CD14-positive monocyte (primary cell): Measurements from ENCODE around the gene MEP1B. TPM values are rescaled to one million over a fixed set of nuclear protein-coding genes. Genes with fewer than 3 reads are reported as not detected.

Experiments used
- DNase-seq, 3 donors: peaks; one replicate each; pipeline ENCODE4 v3.0.0-alpha.2; 2011 to 2022
- H2AFZ ChIP-seq: 2 replicates; pipeline ENCODE4 v1.6.0; 2012; ENCODE audit warnings: mild to moderate bottlenecking, low read depth, low read length, inconsistent platforms; ENCODE audit not compliant: insufficient read depth, poor library complexity, severe bottlenecking
- H3K27ac ChIP-seq, 2 donors: 1 replicate in 1 of 2; 2 replicates in 1 of 2; pipeline ENCODE4 v1.5.1; 2012 to 2013; ENCODE audit warnings: low read length in 2 of 2, control low read depth in 1 of 2, inconsistent platforms in 1 of 2, low read depth in 1 of 2, mild to moderate bottlenecking in 1 of 2
- H3K27me3 ChIP-seq, 2 donors: one replicate each; pipeline versions ENCODE4 v1.6.0 to v1.6.1; 2011 to 2013; ENCODE audit warnings: low read length in 2 of 2; ENCODE audit not compliant: control insufficient read depth in 2 of 2, insufficient read depth in 2 of 2
- H3K36me3 ChIP-seq, 2 donors: replicated peaks in 1 of 2; 1 replicate in 1 of 2; 2 replicates in 1 of 2; pipeline versions ENCODE4 v1.5.1 to v1.6.1; 2012 to 2013; ENCODE audit warnings: low read length in 2 of 2, control low read depth in 1 of 2, inconsistent platforms in 1 of 2, mild to moderate bottlenecking in 1 of 2; ENCODE audit not compliant: insufficient read depth in 2 of 2, control insufficient read depth in 1 of 2
- H3K4me1 ChIP-seq, 2 donors: 1 replicate in 1 of 2; 2 replicates in 1 of 2; pipeline versions ENCODE4 v1.5.1 to v1.6.1; 2012 to 2013; ENCODE audit warnings: low read length in 2 of 2, control low read depth in 1 of 2, inconsistent platforms in 1 of 2, mild to moderate bottlenecking in 1 of 2, moderate library complexity in 1 of 2; ENCODE audit not compliant: insufficient read depth in 2 of 2, control insufficient read depth in 1 of 2
- H3K4me2 ChIP-seq: replicated peaks from 2 replicates; pipeline ENCODE3; 2012; ENCODE audit warnings: low read length, moderate library complexity, mild to moderate bottlenecking; ENCODE audit not compliant: poor library complexity, severe bottlenecking; ENCODE audit errors: extremely low read depth
- H3K4me3 ChIP-seq, 3 experiments: fragments of 200-600 bp in 1 of 3; sonication (generic) in 1 of 3; replicated peaks in 1 of 3; 1 replicate in 2 of 3; 2 replicates in 1 of 3; pipeline ENCODE4 v1.5.1; 2011 to 2013; ENCODE audit warnings: low read length in 3 of 3, mild to moderate bottlenecking in 3 of 3, control low read depth in 2 of 3, low read depth in 2 of 3, inconsistent platforms in 1 of 3, moderate library complexity in 1 of 3
- H3K79me2 ChIP-seq: 2 replicates; pipeline ENCODE4 v1.6.0; 2012; ENCODE audit warnings: mild to moderate bottlenecking, control low read depth, inconsistent platforms, low read length, moderate library complexity; ENCODE audit not compliant: insufficient read depth
- H3K9ac ChIP-seq: 2 replicates; pipeline ENCODE4 v1.6.0; 2017; ENCODE audit warnings: low read length, mild to moderate bottlenecking; ENCODE audit not compliant: insufficient read depth, poor library complexity, severe bottlenecking
- H3K9me3 ChIP-seq, 2 donors: replicated peaks in 1 of 2; 1 replicate in 1 of 2; 2 replicates in 1 of 2; pipeline versions ENCODE4 v1.5.1 to v1.6.1; 2012 to 2013; ENCODE audit warnings: low read length in 2 of 2, control low read depth in 1 of 2; ENCODE audit not compliant: control insufficient read depth in 1 of 2, insufficient read depth in 1 of 2
- H4K20me1 ChIP-seq: 2 replicates; pipeline ENCODE4 v1.6.0; 2012; ENCODE audit warnings: mild to moderate bottlenecking, low read length, control low read depth, moderate library complexity; ENCODE audit not compliant: insufficient read depth
- H3K27ac Mint-ChIP-seq, 7 donors: one replicate each; pipeline ENCODE4 v1.8.0; 2020; ENCODE audit warnings: mild to moderate bottlenecking in 7 of 7, mixed read lengths in 7 of 7, moderate library complexity in 6 of 7, inconsistent platforms in 2 of 7
- H3K27me3 Mint-ChIP-seq, 3 donors: one replicate each; pipeline ENCODE4 v1.8.0; 2021 to 2022; ENCODE audit warnings: low read depth in 3 of 3, mild to moderate bottlenecking in 3 of 3, mixed read lengths in 3 of 3, moderate library complexity in 3 of 3, inconsistent platforms in 1 of 3
- H3K36me3 Mint-ChIP-seq, 2 donors: one replicate each; pipeline ENCODE4 v1.8.0; 2020; ENCODE audit warnings: mixed read lengths in 2 of 2, inconsistent platforms in 1 of 2, mild to moderate bottlenecking in 1 of 2
- H3K4me1 Mint-ChIP-seq: one replicate; pipeline ENCODE4 v1.8.0; 2020; ENCODE audit warnings: mild to moderate bottlenecking, mixed read lengths
- H3K4me3 Mint-ChIP-seq, 2 donors: one replicate each; pipeline ENCODE4 v1.8.0; 2020; ENCODE audit warnings: mild to moderate bottlenecking in 2 of 2, mixed read lengths in 2 of 2, moderate library complexity in 1 of 2
- H3K9me3 Mint-ChIP-seq, 7 donors: one replicate each; pipeline ENCODE4 v1.8.0; 2020 to 2022; ENCODE audit warnings: mixed read lengths in 7 of 7, mild to moderate bottlenecking in 6 of 7, moderate library complexity in 6 of 7, inconsistent platforms in 2 of 7
- CTCF ChIP-seq: fragments of 200-600 bp; IDR thresholded peaks from one replicate; pipeline ENCODE4 v1.8.0; 2022; ENCODE audit warnings: antibody characterized with exemption, mild to moderate bottlenecking
- WGBS: methylation state at CpG from one replicate; pipeline ENCODE4 v1.1.5; 2013; ENCODE audit warnings: missing lambda C conversion rate; ENCODE audit not compliant: insufficient coverage; 5-methylcytosine and 5-hydroxymethylcytosine counted together
- intact Hi-C, 2 donors: fragments of 100-400 bp; cut with micrococcal nuclease; formaldehyde crosslinking; loops; one replicate each; pipeline versions ENCODE4 v1.15.0 to v1.15.1; 2023
- polyA minus RNA-seq: library from RNA; depleted of rRNA, polyadenylated mRNA; stranded (reverse); fragments of >200 nt; gene quantifications from 2 replicates; pipeline ENCODE4 v1.2.3, GENCODE V29; 2012
- polyA plus RNA-seq, 3 donors: library from polyadenylated mRNA; depleted of rRNA in 1 of 3; unstranded in 2 of 3; stranded (reverse) in 1 of 3; fragments of 300-500 nt in 2 of 3; fragments of >200 nt in 1 of 3; fragmentation: Illumina TruSeq in 2 of 3; gene quantifications; 1 replicate in 2 of 3; 2 replicates in 1 of 3; pipeline ENCODE4 v1.2.3, GENCODE V29; 2012 to 2021
- total RNA-seq, 12 experiments: library from RNA in 1 of 12; stranded (reverse) in 1 of 12; fragments of 120-200 nt in 1 of 12; gene quantifications; one replicate each; pipeline ENCODE4 v1.2.4 and lab custom pipeline; 2013 to 2026; ENCODE audit warnings: mixed read lengths in 6 of 12, inconsistent platforms in 1 of 12

Gene MEP1B
- total RNA-seq (2013), result 0.06 TPM
- not detected for polyA plus RNA-seq
- not detected in 2 replicates for polyA minus RNA-seq
- total RNA-seq (lab: John Stamatoyannopoulos, UW), result 0 to 1.2 (median 0.13) reads per million in 11 experiments

GRCh38 chr18:32189790-32190189 is at the start of gene MEP1B:
Gene MEP1B, plus strand, starts transcription at chr18:32190039. Its CDS starts 32 bp downstream, at chr18:32190071.
- no peaks in the 10 kb centered on the region for H4K20me1 ChIP-seq
- whole genome bisulfite sequencing, result 100% methylated on average over 1 of the region's 2 CpGs
- peaks cover 0 to 3% (median 3%) of the 10 kb centered on the region in 3 donors for H3K27me3 Mint-ChIP-seq
- TF ChIP-seq CTCF, result no peak
- no peaks in the 10 kb centered on the region for H3K9me3 ChIP-seq
- no peaks in the 10 kb centered on the region for H3K4me1 Mint-ChIP-seq
- no peak for DNase-seq
- peaks cover 0 to 7% (median 4%) of the 10 kb centered on the region in 7 donors for H3K9me3 Mint-ChIP-seq
- H3K27ac ChIP-seq, result no peak within 1 kb of the TSS
- no peak within 1 kb of the TSS for H3K9ac ChIP-seq
- H3K27me3 ChIP-seq, result no peaks in the 10 kb centered on the region
- H3K4me3 ChIP-seq, result no peak within 1 kb of the TSS
- H3K36me3 ChIP-seq, result no peaks in the 10 kb centered on the region
- no peak within 1 kb of the TSS for H3K4me3 Mint-ChIP-seq
- no peaks in the 10 kb centered on the region for H3K36me3 Mint-ChIP-seq
- H3K4me2 ChIP-seq, result no peak within 1 kb of the TSS
- H2AFZ ChIP-seq, result no peak within 1 kb of the TSS
- H3K27ac Mint-ChIP-seq, result no peak within 1 kb of the TSS
- H3K4me1 ChIP-seq, result no peaks in the 10 kb centered on the region
- no peaks in the 10 kb centered on the region for H3K79me2 ChIP-seq
- intact Hi-C loops, result no loop called here

DNA sequence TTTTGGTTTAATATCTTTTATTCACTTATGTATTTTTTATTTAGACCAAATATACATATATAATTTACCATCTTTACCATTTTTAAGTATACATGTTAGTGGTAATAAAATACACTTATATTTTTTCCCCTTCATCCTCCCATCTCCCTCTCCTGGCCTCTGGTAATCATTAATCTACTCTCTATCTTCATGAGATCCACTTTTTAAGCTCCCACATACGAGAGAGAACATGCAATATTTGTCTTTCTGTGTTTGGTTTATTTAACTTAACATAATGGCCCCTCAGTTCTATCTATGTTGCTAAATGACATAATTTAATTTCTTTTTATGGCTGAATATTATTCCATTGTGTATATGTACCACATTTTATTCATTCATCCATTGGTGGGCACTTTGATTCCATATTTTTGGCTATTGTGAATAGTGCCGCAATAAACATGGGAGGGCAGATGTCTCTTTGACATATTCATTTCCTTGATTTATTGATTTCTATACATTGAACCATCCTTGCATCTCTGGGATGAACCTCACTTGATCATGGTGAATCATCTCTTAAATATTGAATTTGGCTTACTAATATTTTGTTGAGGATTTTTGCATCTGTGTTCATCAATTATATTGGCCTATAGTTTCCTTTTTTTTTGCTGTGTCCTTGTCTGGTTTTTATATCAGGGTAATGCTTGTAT is 41.5 kb upstream of the MEP1B start:
- H3K4me3 Mint-ChIP-seq, result no peak overlapping the region
- H4K20me1 ChIP-seq, result no peaks in the 10 kb centered on the region
- H3K9me3 Mint-ChIP-seq, result peaks cover 0 to 24% (median 10%) of the 10 kb centered on the region in 7 donors

More for the DNA sequence above, 41.5 kb upstream of the MEP1B start:
- Histone ChIP-seq H3K36me3 (no peaks in the 10 kb centered on the region), H3K9me3 (peaks cover 0 to 10% of the 10 kb centered on the region in 2 donors), H2AFZ (no peak overlapping the region), H3K27me3 (no peaks in the 10 kb centered on the region), H3K27ac (no peak overlapping the region), H3K4me1 (no peaks in the 10 kb centered on the region), H3K79me2 (no peaks in the 10 kb centered on the region), H3K9ac (no peak overlapping the region), H3K4me3 (no peak overlapping the region), H3K4me2 (no peak overlapping the region)
- DNase-seq, result no peak
- TF ChIP-seq CTCF, result no peak
- H3K27ac Mint-ChIP-seq, result no peak overlapping the region
- no peaks in the 10 kb centered on the region for H3K36me3 Mint-ChIP-seq
- intact Hi-C loops, result no loop called here
- WGBS, result no CpG with 5 or more reads among the region's 2 CpGs
- H3K4me1 Mint-ChIP-seq, result no peaks in the 10 kb centered on the region
- H3K27me3 Mint-ChIP-seq, result peaks cover 0 to 4% (median 3%) of the 10 kb centered on the region in 3 donors
